Keratinocyte (primary cell): ENCODE results near the gene CCDC12.

Experiments
- CTCF ChIP-seq, 3 experiments: IDR thresholded peaks in 1 of 3; conservative IDR thresholded peaks in 1 of 3; optimal IDR thresholded peaks in 1 of 3; 2 replicates in 2 of 3; 3 replicates in 1 of 3; pipeline versions ENCODE3 to v1.5.1; 2011; ENCODE audit warnings: low read length in 3 of 3, mild to moderate bottlenecking in 3 of 3, moderate library complexity in 2 of 3, control low read depth in 1 of 3, inconsistent platforms in 1 of 3; ENCODE audit not compliant: insufficient read depth in 2 of 3; ENCODE audit errors: extremely low read depth in 1 of 3
- EZH2 ChIP-seq: IDR thresholded peaks from one replicate; pipeline ENCODE4 v1.6.1; 2012; ENCODE audit warnings: inconsistent platforms, mild to moderate bottlenecking, low read length, moderate library complexity

- TF ChIP-seq CTCF (optimal IDR thresholded peaks at IDR 0.05 in 1 of 3, IDR thresholded peaks at IDR 0.05 in 1 of 3, conservative IDR thresholded peaks at IDR 0.05 in 1 of 3; ENCODE audit: extremely low read depth in 1 of 3, insufficient read depth in 2 of 3, low read length in 3 of 3), result no peak
- TF ChIP-seq EZH2, result no peak
Measured at GRCh38 chr3:46942076-46942475, 34.5 kb downstream of the CCDC12 start.
